ENCODE data around the gene NUMBL. TPM values are rescaled to one million over a fixed set of nuclear protein-coding genes. Genes with fewer than 3 reads are reported as not detected.

NUMBL gene
- total and polyA plus RNA-seq, 2 of the 8 experiments (the other 6 are each of a cell fraction or from before 2014, with no cell fraction given) = 13.5 to 24.8 TPM

DNA sequence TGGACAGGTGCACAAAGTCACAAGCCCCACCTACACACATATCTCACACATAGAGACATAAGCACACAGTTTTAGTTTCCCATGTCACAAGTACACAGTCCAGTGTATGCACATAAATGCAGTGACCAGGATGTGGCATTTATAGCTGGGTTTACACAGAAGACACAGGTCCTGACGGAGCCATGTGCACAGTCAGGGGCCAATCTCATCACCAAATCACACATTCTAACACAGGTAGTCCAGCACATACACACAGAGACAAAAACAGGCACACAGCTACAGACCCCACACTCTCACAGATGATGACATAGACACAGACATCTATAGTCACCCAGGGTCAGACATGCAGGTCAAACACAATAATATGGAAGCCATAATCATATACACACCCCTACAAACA is 2.1 kb downstream of the NUMBL start (continued):
- TF ChIP-seq HDAC2 (IDR thresholded peaks at IDR 0.05; ENCODE audit: borderline replicate concordance in 1 of 2, low read depth in 2 of 2, low read length in 2 of 2) = no peak
